ENCODE measurements around the gene NAXE.

DNA sequence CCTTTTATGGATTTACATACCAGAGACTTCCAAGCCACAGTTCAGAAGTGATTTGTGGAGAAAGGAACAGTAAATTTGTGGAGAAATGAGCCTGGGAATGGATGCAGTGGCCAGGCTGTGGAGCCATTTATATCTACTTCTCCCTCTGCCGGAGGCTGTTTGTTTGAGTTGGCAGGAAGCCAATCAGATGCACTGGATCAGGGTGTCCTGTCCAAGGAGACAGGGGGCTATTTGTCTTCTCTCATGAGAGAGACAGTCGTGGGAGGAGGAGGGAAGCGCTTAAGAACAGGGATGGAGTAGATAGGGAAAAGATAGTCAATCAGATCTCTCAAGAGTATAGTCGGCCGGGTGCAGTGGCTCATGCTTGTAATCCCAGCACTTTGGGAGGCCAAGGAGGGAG, 24.9 kb downstream of the NAXE start:
- TF ChIP-seq, protein P1, sequence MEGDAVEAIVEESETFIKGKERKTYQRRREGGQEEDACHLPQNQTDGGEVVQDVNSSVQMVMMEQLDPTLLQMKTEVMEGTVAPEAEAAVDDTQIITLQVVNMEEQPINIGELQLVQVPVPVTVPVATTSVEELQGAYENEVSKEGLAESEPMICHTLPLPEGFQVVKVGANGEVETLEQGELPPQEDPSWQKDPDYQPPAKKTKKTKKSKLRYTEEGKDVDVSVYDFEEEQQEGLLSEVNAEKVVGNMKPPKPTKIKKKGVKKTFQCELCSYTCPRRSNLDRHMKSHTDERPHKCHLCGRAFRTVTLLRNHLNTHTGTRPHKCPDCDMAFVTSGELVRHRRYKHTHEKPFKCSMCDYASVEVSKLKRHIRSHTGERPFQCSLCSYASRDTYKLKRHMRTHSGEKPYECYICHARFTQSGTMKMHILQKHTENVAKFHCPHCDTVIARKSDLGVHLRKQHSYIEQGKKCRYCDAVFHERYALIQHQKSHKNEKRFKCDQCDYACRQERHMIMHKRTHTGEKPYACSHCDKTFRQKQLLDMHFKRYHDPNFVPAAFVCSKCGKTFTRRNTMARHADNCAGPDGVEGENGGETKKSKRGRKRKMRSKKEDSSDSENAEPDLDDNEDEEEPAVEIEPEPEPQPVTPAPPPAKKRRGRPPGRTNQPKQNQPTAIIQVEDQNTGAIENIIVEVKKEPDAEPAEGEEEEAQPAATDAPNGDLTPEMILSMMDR (CRISPR knock-in tag; IDR thresholded peaks at IDR 0.05) = no peak
- TF ChIP-seq SMC3 (IDR thresholded peaks at IDR 0.05; ENCODE audit: low read length) (no peak), KLF15 (CRISPR knock-in tag; IDR thresholded peaks at IDR 0.05; ENCODE audit: borderline replicate concordance) (no peak), HIVEP1 (CRISPR knock-in tag; IDR thresholded peaks at IDR 0.05) (no peak), SMAD1 (CRISPR knock-in tag; IDR thresholded peaks at IDR 0.05; ENCODE audit: borderline replicate concordance, low read depth) (no peak), CEBPB (IDR thresholded peaks at IDR 0.05; ENCODE audit: borderline replicate concordance, low read depth, low read length) (no peak), POLR2A (IDR thresholded peaks at IDR 0.05; ENCODE audit: insufficient read depth in 1 of 2, low read depth in 2 of 2, low read length in 2 of 2) (no peak)
- TF ChIP-seq, protein P2, sequence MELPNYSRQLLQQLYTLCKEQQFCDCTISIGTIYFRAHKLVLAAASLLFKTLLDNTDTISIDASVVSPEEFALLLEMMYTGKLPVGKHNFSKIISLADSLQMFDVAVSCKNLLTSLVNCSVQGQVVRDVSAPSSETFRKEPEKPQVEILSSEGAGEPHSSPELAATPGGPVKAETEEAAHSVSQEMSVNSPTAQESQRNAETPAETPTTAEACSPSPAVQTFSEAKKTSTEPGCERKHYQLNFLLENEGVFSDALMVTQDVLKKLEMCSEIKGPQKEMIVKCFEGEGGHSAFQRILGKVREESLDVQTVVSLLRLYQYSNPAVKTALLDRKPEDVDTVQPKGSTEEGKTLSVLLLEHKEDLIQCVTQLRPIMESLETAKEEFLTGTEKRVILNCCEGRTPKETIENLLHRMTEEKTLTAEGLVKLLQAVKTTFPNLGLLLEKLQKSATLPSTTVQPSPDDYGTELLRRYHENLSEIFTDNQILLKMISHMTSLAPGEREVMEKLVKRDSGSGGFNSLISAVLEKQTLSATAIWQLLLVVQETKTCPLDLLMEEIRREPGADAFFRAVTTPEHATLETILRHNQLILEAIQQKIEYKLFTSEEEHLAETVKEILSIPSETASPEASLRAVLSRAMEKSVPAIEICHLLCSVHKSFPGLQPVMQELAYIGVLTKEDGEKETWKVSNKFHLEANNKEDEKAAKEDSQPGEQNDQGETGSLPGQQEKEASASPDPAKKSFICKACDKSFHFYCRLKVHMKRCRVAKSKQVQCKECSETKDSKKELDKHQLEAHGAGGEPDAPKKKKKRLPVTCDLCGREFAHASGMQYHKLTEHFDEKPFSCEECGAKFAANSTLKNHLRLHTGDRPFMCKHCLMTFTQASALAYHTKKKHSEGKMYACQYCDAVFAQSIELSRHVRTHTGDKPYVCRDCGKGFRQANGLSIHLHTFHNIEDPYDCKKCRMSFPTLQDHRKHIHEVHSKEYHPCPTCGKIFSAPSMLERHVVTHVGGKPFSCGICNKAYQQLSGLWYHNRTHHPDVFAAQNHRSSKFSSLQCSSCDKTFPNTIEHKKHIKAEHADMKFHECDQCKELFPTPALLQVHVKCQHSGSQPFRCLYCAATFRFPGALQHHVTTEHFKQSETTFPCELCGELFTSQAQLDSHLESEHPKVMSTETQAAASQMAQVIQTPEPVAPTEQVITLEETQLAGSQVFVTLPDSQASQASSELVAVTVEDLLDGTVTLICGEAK (IDR thresholded peaks at IDR 0.05) = no peak
- TF ChIP-seq, protein P2 (CRISPR knock-in tag; IDR thresholded peaks at IDR 0.05) = no peak
- TF ChIP-seq, protein P3, sequence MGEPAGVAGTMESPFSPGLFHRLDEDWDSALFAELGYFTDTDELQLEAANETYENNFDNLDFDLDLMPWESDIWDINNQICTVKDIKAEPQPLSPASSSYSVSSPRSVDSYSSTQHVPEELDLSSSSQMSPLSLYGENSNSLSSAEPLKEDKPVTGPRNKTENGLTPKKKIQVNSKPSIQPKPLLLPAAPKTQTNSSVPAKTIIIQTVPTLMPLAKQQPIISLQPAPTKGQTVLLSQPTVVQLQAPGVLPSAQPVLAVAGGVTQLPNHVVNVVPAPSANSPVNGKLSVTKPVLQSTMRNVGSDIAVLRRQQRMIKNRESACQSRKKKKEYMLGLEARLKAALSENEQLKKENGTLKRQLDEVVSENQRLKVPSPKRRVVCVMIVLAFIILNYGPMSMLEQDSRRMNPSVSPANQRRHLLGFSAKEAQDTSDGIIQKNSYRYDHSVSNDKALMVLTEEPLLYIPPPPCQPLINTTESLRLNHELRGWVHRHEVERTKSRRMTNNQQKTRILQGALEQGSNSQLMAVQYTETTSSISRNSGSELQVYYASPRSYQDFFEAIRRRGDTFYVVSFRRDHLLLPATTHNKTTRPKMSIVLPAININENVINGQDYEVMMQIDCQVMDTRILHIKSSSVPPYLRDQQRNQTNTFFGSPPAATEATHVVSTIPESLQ (CRISPR knock-in tag; conservative IDR thresholded peaks at IDR 0.05) = no peak
- TF ChIP-seq, protein P4, sequence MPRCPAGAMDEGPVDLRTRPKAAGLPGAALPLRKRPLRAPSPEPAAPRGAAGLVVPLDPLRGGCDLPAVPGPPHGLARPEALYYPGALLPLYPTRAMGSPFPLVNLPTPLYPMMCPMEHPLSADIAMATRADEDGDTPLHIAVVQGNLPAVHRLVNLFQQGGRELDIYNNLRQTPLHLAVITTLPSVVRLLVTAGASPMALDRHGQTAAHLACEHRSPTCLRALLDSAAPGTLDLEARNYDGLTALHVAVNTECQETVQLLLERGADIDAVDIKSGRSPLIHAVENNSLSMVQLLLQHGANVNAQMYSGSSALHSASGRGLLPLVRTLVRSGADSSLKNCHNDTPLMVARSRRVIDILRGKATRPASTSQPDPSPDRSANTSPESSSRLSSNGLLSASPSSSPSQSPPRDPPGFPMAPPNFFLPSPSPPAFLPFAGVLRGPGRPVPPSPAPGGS (CRISPR knock-in tag; IDR thresholded peaks at IDR 0.05) = no peak

All from HepG2 (cell line).